HepG2 (cell line): ENCODE data around the gene NOP56. TPM values are rescaled to one million over a fixed set of nuclear protein-coding genes. Genes with fewer than 3 reads are reported as not detected.

ENCODE experiments used
- BRCA1 ChIP-seq: sonication (generic); formaldehyde crosslinking; IDR thresholded peaks from 2 replicates; pipeline ENCODE4 v1.4.0; 2020; ENCODE audit warnings: missing genetic modification reagents
- DMAP1 ChIP-seq: IDR thresholded peaks from 2 replicates; pipeline ENCODE4 v1.6.1; 2016
- DMTF1 ChIP-seq: sonication (generic); formaldehyde crosslinking; IDR thresholded peaks from 2 replicates; pipeline ENCODE4 v1.4.0; 2020; ENCODE audit warnings: mild to moderate bottlenecking, missing genetic modification reagents
- GABPA ChIP-seq, 2 experiments: IDR thresholded peaks; 2 replicates each; pipeline ENCODE4 v1.6.1; 2011 to 2016; ENCODE audit warnings: low read depth in 2 of 2, low read length in 1 of 2, missing biosample characterization in 1 of 2, missing genetic modification characterization in 1 of 2
- HNF4A ChIP-seq: sonication (generic); formaldehyde crosslinking; IDR thresholded peaks from 2 replicates; pipeline ENCODE4 v1.4.0; 2020; ENCODE audit warnings: missing genetic modification reagents
- LBX2 ChIP-seq: sonication (generic); formaldehyde crosslinking; IDR thresholded peaks from 2 replicates; pipeline ENCODE4 v1.5.0; 2020; ENCODE audit warnings: missing genetic modification reagents, mild to moderate bottlenecking, borderline replicate concordance
- MEF2D ChIP-seq: sonication (generic); formaldehyde crosslinking; IDR thresholded peaks from 2 replicates; pipeline ENCODE4 v1.5.1; 2020; ENCODE audit warnings: mild to moderate bottlenecking, missing genetic modification reagents
- MEIS1 ChIP-seq: sonication (generic); formaldehyde crosslinking; IDR thresholded peaks from 2 replicates; pipeline ENCODE4 v1.9.0; 2021; ENCODE audit warnings: mild to moderate bottlenecking, missing genetic modification reagents, moderate library complexity, borderline replicate concordance
- MLLT10 ChIP-seq: sonication (generic); formaldehyde crosslinking; IDR thresholded peaks from 2 replicates; pipeline ENCODE4 v1.4.0; 2020; ENCODE audit warnings: missing genetic modification reagents
- MYPOP ChIP-seq: sonication (generic); formaldehyde crosslinking; IDR thresholded peaks from 2 replicates; pipeline ENCODE4 v1.8.1; 2023; ENCODE audit warnings: mild to moderate bottlenecking, moderate library complexity, missing genetic modification reagents
- NFAT5 ChIP-seq: sonication (generic); formaldehyde crosslinking; IDR thresholded peaks from 2 replicates; pipeline ENCODE4 v1.4.0; 2020; ENCODE audit warnings: missing genetic modification reagents
- SP1 ChIP-seq, 2 experiments: fragments of 450-650 bp in 1 of 2; sonication (generic) in 1 of 2; formaldehyde crosslinking in 1 of 2; IDR thresholded peaks; 2 replicates each; pipeline versions ENCODE4 v1.4.0 to v1.6.1; 2016 to 2020; ENCODE audit warnings: missing genetic modification reagents in 1 of 2
- ZKSCAN5 ChIP-seq: sonication (generic); formaldehyde crosslinking; IDR thresholded peaks from 2 replicates; pipeline ENCODE4 v1.5.1; 2020; ENCODE audit warnings: mild to moderate bottlenecking, missing genetic modification reagents
- ZNF10 ChIP-seq: sonication (generic); formaldehyde crosslinking; IDR thresholded peaks from 2 replicates; pipeline ENCODE4 v1.4.0; 2020; ENCODE audit warnings: mild to moderate bottlenecking, low read depth, missing genetic modification reagents, borderline replicate concordance
- ZNF292 ChIP-seq: sonication (generic); formaldehyde crosslinking; IDR thresholded peaks from 2 replicates; pipeline ENCODE4 v1.8.1; 2022; ENCODE audit warnings: mild to moderate bottlenecking, low read depth, missing genetic modification reagents, borderline replicate concordance
- ZNF451 ChIP-seq: sonication (generic); formaldehyde crosslinking; IDR thresholded peaks from 2 replicates; pipeline ENCODE4 v1.5.0; 2020; ENCODE audit warnings: mild to moderate bottlenecking, missing genetic modification reagents
- ZNF562 ChIP-seq: sonication (generic); formaldehyde crosslinking; IDR thresholded peaks from 2 replicates; pipeline ENCODE4 v1.8.0; 2022; ENCODE audit warnings: missing genetic modification reagents, borderline replicate concordance
- ZNF615 ChIP-seq: sonication (generic); formaldehyde crosslinking; IDR thresholded peaks from 2 replicates; pipeline ENCODE4 v1.5.0; 2020; ENCODE audit warnings: mild to moderate bottlenecking, missing genetic modification reagents, borderline replicate concordance
- ZNF616 ChIP-seq: sonication (generic); formaldehyde crosslinking; IDR thresholded peaks from 2 replicates; pipeline ENCODE4 v1.5.0; 2020; ENCODE audit warnings: low read depth, mild to moderate bottlenecking, missing genetic modification reagents
- ZNF737 ChIP-seq: sonication (generic); formaldehyde crosslinking; IDR thresholded peaks from 2 replicates; pipeline ENCODE4 v1.5.0; 2020; ENCODE audit warnings: missing genetic modification reagents, mild to moderate bottlenecking, borderline replicate concordance
- ZNF792 ChIP-seq: IDR thresholded peaks from 2 replicates; pipeline ENCODE4 v1.6.1; 2016
- ZNF839 ChIP-seq: sonication (generic); formaldehyde crosslinking; IDR thresholded peaks from 2 replicates; pipeline ENCODE4 v1.4.0; 2020; ENCODE audit warnings: missing genetic modification reagents, mild to moderate bottlenecking, borderline replicate concordance
- polyA plus RNA-seq, 8 experiments: library from polyadenylated mRNA; depleted of rRNA in 3 of 8; stranded (reverse) in 7 of 8; unstranded in 1 of 8; fragments of >200 nt; fragmentation: Illumina TruSeq in 4 of 8; extraction: Trizol in 4 of 8; gene quantifications; 2 replicates each; pipeline versions ENCODE4 v1.2.1 to v1.2.3, GENCODE V29; 2011 to 2016; ENCODE audit warnings: low read depth in 4 of 8, missing spikeins in 1 of 8, mixed read lengths in 1 of 8; ENCODE audit not compliant: insufficient read depth in 1 of 8
- total RNA-seq, 5 experiments: library from RNA; depleted of rRNA; stranded (reverse); fragments of >200 nt; fragmentation: Illumina TruSeq; extraction: Trizol; gene quantifications; 2 replicates each; pipeline ENCODE4 v1.2.3, GENCODE V29; 2016; ENCODE audit warnings: low read depth in 1 of 5

NOP56 gene
- total and polyA plus RNA-seq, 2 of the 13 experiments (the other 11 are each of a cell fraction or from before 2014, with no cell fraction given): 369 to 1,116 TPM

GRCh38 chr20:2663364-2663886 lies 11.0 kb downstream of the NOP56 start (continued):
- TF ChIP-seq SP1 (IDR thresholded peaks at IDR 0.05) (no peak), SP1 (CRISPR knock-in tag; IDR thresholded peaks at IDR 0.05) (no peak), GABPA (IDR thresholded peaks at IDR 0.05; ENCODE audit: low read depth, low read length) (no peak), GABPA (CRISPR knock-in tag; IDR thresholded peaks at IDR 0.05; ENCODE audit: low read depth) (no peak), ZNF292 (CRISPR knock-in tag) (no peak), BRCA1 (CRISPR knock-in tag) (no peak), ZKSCAN5 (CRISPR knock-in tag) (0 out of 2 replicates have a peak, but pooled peaks have one; percentile 4), MEF2D (CRISPR knock-in tag) (no peak), HNF4A (no peak), ZNF737 (CRISPR knock-in tag) (no peak), MLLT10 (CRISPR knock-in tag) (0 out of 2 replicates have a peak, but pooled peaks have one; percentile 20), NFAT5 (no peak), ZNF839 (CRISPR knock-in tag) (no peak), ZNF792 (CRISPR knock-in tag) (no peak), MYPOP (peak; percentile 9; the same call in 1 of the 2 replicates), DMAP1 (CRISPR knock-in tag) (no peak), ZNF10 (0 out of 2 replicates have a peak, but pooled peaks have one; percentile 11), ZNF615 (no peak), DMTF1 (CRISPR knock-in tag) (no peak), ZNF616 (CRISPR knock-in tag) (peak; percentile 65; the same call in 1 of the 2 replicates), MEIS1 (no peak), ZNF451 (CRISPR knock-in tag) (0 out of 2 replicates have a peak, but pooled peaks have one; percentile 16), ZNF562 (no peak), LBX2 (peak; percentile 93)
